Renal cortical epithelial cell (primary cell): ENCODE measurements around the gene MED12L. TPM values are rescaled to one million over a fixed set of nuclear protein-coding genes. Genes with fewer than 3 reads are reported as not detected.
A peak's percentile ranks its signal among the peaks of the same experiment; 100 is the strongest.

ENCODE experiments used
- DNase-seq: peaks from one replicate; pipeline ENCODE4 v3.0.0-alpha.2; 2011; ENCODE audit warnings: low read depth
- total RNA-seq: library from RNA; depleted of rRNA; stranded (reverse); fragments of >200 nt; gene quantifications from 2 replicates; pipeline ENCODE4 v1.2.3, GENCODE V29; 2014

The MED12L gene
- total RNA-seq, 1 donor from 2014 or later = 0.30 TPM

GRCh38 chr3:151142929-151143328 is 57.5 kb downstream of the MED12L start:
- no peak for DNase-seq

GRCh38 chr3:151144016-151144415 is 58.6 kb downstream of the MED12L start:
- DNase-seq = no peak

GRCh38 chr3:151144760-151145159 is 59.3 kb downstream of the MED12L start:
- DNase-seq = no peak

GRCh38 chr3:151145713-151146070 is 60.2 kb downstream of the MED12L start:
- no peak for DNase-seq

- DNase-seq = peak; percentile 88
These were observed 60.7 kb downstream of the MED12L start for GRCh38 chr3:151146071-151146730.

GRCh38 chr3:151146731-151147091 is 61.2 kb downstream of the MED12L start:
- no peak for DNase-seq

- DNase-seq = no peak
These were observed 61.8 kb downstream of the MED12L start for GRCh38 chr3:151147299-151147698.

GRCh38 chr3:151152455-151153079 is 67.1 kb downstream of the MED12L start:
- DNase-seq = no peak

GRCh38 chr3:151154566-151154965 is 69.1 kb downstream of the MED12L start:
- no peak for DNase-seq

GRCh38 chr3:151155409-151156128 is 70.1 kb downstream of the MED12L start:
- no peak for DNase-seq

GRCh38 chr3:151156618-151157216 is 71.3 kb downstream of the MED12L start:
- DNase-seq = peak; percentile 77

- DNase-seq = no peak
These were observed 74.3 kb downstream of the MED12L start for GRCh38 chr3:151159806-151160205.

GRCh38 chr3:151165226-151165625 is 79.8 kb downstream of the MED12L start:
- no peak for DNase-seq

- no peak for DNase-seq
These were observed 80.7 kb downstream of the MED12L start for GRCh38 chr3:151166161-151166560.

- peak; percentile 49 for DNase-seq
These were observed 83.0 kb downstream of the MED12L start for GRCh38 chr3:151168269-151169094.

- peak; percentile 32 for DNase-seq
These were observed 83.9 kb downstream of the MED12L start for GRCh38 chr3:151169262-151169947.

GRCh38 chr3:151169948-151170679 is 84.7 kb downstream of the MED12L start:
- peak; percentile 66 for DNase-seq

- DNase-seq = no peak
These were observed 85.8 kb downstream of the MED12L start for GRCh38 chr3:151171145-151171757.

- DNase-seq = no peak
These were observed 88.9 kb downstream of the MED12L start for GRCh38 chr3:151174351-151174750.

GRCh38 chr3:151175952-151176351 is 90.5 kb downstream of the MED12L start:
- DNase-seq = no peak
